ACHN (cell line): ENCODE data around the gene SORCS3.
"Not testable (repeated sequence)": the region's sequence is repeated elsewhere in the genome, so short reads cannot be mapped to it uniquely, and the experiment has no call there.

Experiments used
- DNase-seq: peaks from one replicate; pipeline ENCODE4 v3.0.0-alpha.2; 2015
- in situ Hi-C: cut with HindIII; loops from 2 replicates; pipeline ENCODE4 v1.10.0; 2017; ENCODE audit warnings: low sequenced_read_pairs, low pct_ligation_motif_present, low pct_unique_long_range_greater_than_20kb

Gene SORCS3

GRCh38 chr10:104681485-104681884 lies 40.4 kb downstream of the SORCS3 start:
- no peak for DNase-seq
- in situ Hi-C loops = no loop called here

- in situ Hi-C loops = no loop called here
- DNase-seq = no peak
Measured at GRCh38 chr10:104683567-104683966, 42.5 kb downstream of the SORCS3 start.

GRCh38 chr10:104686829-104687228 lies 45.7 kb downstream of the SORCS3 start:
- in situ Hi-C loops = no loop called here
- no peak for DNase-seq

- DNase-seq = no peak
- in situ Hi-C loops = no loop called here
Measured at GRCh38 chr10:104688251-104689042, 47.4 kb downstream of the SORCS3 start.

GRCh38 chr10:104689105-104689504 lies 48.0 kb downstream of the SORCS3 start:
- no peak for DNase-seq
- in situ Hi-C loops = no loop called here

GRCh38 chr10:104689547-104689946 lies 48.5 kb downstream of the SORCS3 start:
- in situ Hi-C loops = no loop called here
- DNase-seq = no peak

- in situ Hi-C loops = no loop called here
- no peak for DNase-seq
Measured at GRCh38 chr10:104690101-104690500, 49.0 kb downstream of the SORCS3 start.

- DNase-seq = no peak
- in situ Hi-C loops = no loop called here
Measured at GRCh38 chr10:104690959-104691358, 49.9 kb downstream of the SORCS3 start.

GRCh38 chr10:104694074-104694473 lies 53.0 kb downstream of the SORCS3 start:
- in situ Hi-C loops = no loop called here
- no peak for DNase-seq

GRCh38 chr10:104703262-104703661 lies 62.2 kb downstream of the SORCS3 start:
- in situ Hi-C loops, DNase-seq: not testable (repeated sequence)

- in situ Hi-C loops = no loop called here
Measured at GRCh38 chr10:104706886-104707285, 65.8 kb downstream of the SORCS3 start.

GRCh38 chr10:104707602-104708459 lies 66.7 kb downstream of the SORCS3 start:
- DNase-seq = no peak
- in situ Hi-C loops = no loop called here

More at GRCh38 chr10:104706886-104707285, 65.8 kb downstream of the SORCS3 start:
- no peak for DNase-seq

- in situ Hi-C loops = no loop called here
- no peak for DNase-seq
Measured at GRCh38 chr10:104711302-104711721, 70.2 kb downstream of the SORCS3 start.

- DNase-seq, in situ Hi-C loops: not testable (repeated sequence)
Measured at GRCh38 chr10:104730593-104730992, 89.5 kb downstream of the SORCS3 start.

- DNase-seq = no peak
- in situ Hi-C loops = no loop called here
Measured at GRCh38 chr10:104731192-104731591, 90.1 kb downstream of the SORCS3 start.

- DNase-seq = no peak
- in situ Hi-C loops = no loop called here
Measured at GRCh38 chr10:104732222-104732621, 91.1 kb downstream of the SORCS3 start.

- in situ Hi-C loops = no loop called here
- DNase-seq = no peak
Measured at GRCh38 chr10:104734433-104734832, 93.3 kb downstream of the SORCS3 start.

- no peak for DNase-seq
- in situ Hi-C loops = no loop called here
Measured at GRCh38 chr10:104735036-104735756, 94.1 kb downstream of the SORCS3 start.
